ENCODE data around the gene FUT7. TPM values are rescaled to one million over a fixed set of nuclear protein-coding genes. Genes with fewer than 3 reads are reported as not detected.

FUT7 gene
- total and polyA plus RNA-seq, 9 of the 15 experiments (the other 6 are each of a cell fraction or from before 2014, with no cell fraction given), result not detected

DNA sequence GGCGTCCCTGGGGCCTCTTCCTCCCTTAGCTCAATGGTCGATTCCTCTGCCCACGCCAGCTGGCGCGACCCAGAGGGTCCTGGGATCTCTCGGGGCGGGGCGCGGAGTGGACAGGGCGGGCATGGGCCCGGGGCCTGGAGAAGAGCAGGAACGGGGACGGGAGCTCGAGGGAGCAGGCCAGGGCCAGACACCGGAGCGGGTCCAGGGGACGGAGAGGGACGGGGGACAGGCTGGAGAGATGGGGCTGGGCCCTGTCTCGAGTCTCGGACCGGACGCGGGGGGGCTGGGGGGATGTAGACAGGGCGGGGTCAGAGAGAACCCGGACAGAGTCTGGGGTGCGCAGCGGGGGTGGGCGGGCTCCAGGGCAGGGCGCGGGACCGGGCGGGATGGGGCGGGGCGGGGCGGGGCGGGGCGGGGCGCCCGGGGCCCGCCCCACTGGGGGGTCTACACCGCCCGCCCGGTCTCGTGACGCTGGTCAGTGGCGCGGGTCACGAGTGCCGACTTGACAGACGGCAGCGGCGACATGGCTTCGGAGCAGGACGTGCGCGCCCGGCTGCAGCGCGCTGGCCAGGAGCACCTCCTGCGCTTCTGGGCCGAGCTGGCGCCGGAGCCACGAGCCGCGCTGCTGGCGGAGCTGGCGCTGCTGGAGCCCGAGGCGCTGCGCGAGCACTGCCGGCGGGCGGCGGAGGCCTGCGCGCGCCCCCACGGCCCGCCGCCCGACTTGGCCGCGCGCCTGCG, 45.3 kb upstream of the FUT7 start, which contains the start of gene UAP1L1 (continued):
- TF ChIP-seq ATF6 (CRISPR knock-in tag; IDR thresholded peaks at IDR 0.05), result no peak
- TF ChIP-seq NR1H2 (CRISPR knock-in tag; IDR thresholded peaks at IDR 0.05), result no peak
- TF ChIP-seq RBM22 (IDR thresholded peaks at IDR 0.05; ENCODE audit: low read depth, low read length, poor library complexity, severe bottlenecking), result no peak

GRCh38 chr9:137076636-137077009, 44.7 kb upstream of the FUT7 start:
- BruUV-seq (replicated peaks), result no TSS peak
- H3K4me3 ChIP-seq, result no peak overlapping the region
- ChIA-PET POLR2A (interaction anchor here (0.6 to 1.2 kb wide), 2 partner anchors 13 to 166 kb away, joined by 3 read pairs; no protein-coding TSS in a partner anchor), CTCF (ENCODE audit: low intra/inter-chr PET ratio) (no interaction called here)
- intact Hi-C loops (cut with micrococcal nuclease) (no loop called here), in situ Hi-C loops (cut with MboI) (no loop called here)
- peaks cover 10% of the 10 kb centered on the region; the same call in 1 of the 3 replicates for H3K36me3 ChIP-seq (ENCODE audit: control insufficient read depth, insufficient read depth, low read length)
- no peak for DNase-seq (ENCODE audit: extremely low read depth in 1 of 4, low spot score in 3 of 4)
- 0 out of 3 replicates have a peak overlapping the region, but pooled peaks have one; percentile 11 for H3K27ac ChIP-seq (ENCODE audit: extremely low read depth, low read depth, low read length)
- H2AFZ ChIP-seq (ENCODE audit: low read depth, low read length), result no peak overlapping the region
- H3K9me1 ChIP-seq (ENCODE audit: control insufficient read depth, insufficient read depth, low read length), result no peaks in the 10 kb centered on the region
- no peak for FAIRE-seq
- no peak for TF ChIP-seq ELF2 (CRISPR knock-in tag; IDR thresholded peaks at IDR 0.05)
- TF ChIP-seq HMGN3 (IDR thresholded peaks at IDR 0.05; ENCODE audit: borderline replicate concordance, extremely low read depth, insufficient read length, low read depth, low read length), result peak; percentile 2
- no peak overlapping the region for H3K4me2 ChIP-seq (ENCODE audit: insufficient read depth, low read length)
- no peaks in the 10 kb centered on the region for H4K20me1 ChIP-seq (replicated peaks; ENCODE audit: control insufficient read depth, insufficient read depth, low read length)
- no peaks in the 10 kb centered on the region for H3K9me3 ChIP-seq (replicated peaks; ENCODE audit: control insufficient read depth, insufficient read depth, low read depth, low read length)
- H3K27me3 ChIP-seq (ENCODE audit: control insufficient read depth in 2 of 2, insufficient read depth in 2 of 2, low read length in 2 of 2), result no peaks in the 10 kb centered on the region
- H3K79me2 ChIP-seq (ENCODE audit: control insufficient read depth, insufficient read depth, low read length), result no peaks in the 10 kb centered on the region; the same call in 2 of the 3 replicates
- 91% methylated on average over 15 of the region's 15 CpGs for WGBS (ENCODE audit: insufficient coverage, low coverage, missing lambda C conversion rate)
- H3K4me1 ChIP-seq (replicated peaks in 1 of 2; ENCODE audit: control insufficient read depth in 2 of 2, insufficient read depth in 2 of 2, low read length in 2 of 2), result peaks cover 17 to 71% of the 10 kb centered on the region in 2 experiments
- peak overlapping the region in 1 of 2 experiments; percentile 68; a peak in 1 of 4 replicates for H3K9ac ChIP-seq (ENCODE audit: insufficient read depth in 1 of 2, low read depth in 2 of 2, low read length in 2 of 2)
- ATAC-seq, result no peak
